ENCODE measurements around the gene PLEKHO2. TPM values are rescaled to one million over a fixed set of nuclear protein-coding genes. Genes with fewer than 3 reads are reported as not detected.

Gene PLEKHO2
- total and polyA plus RNA-seq, 2 of the 13 experiments (the other 11 are each of a cell fraction or from before 2014, with no cell fraction given) = 3.8 to 4.8 TPM

DNA sequence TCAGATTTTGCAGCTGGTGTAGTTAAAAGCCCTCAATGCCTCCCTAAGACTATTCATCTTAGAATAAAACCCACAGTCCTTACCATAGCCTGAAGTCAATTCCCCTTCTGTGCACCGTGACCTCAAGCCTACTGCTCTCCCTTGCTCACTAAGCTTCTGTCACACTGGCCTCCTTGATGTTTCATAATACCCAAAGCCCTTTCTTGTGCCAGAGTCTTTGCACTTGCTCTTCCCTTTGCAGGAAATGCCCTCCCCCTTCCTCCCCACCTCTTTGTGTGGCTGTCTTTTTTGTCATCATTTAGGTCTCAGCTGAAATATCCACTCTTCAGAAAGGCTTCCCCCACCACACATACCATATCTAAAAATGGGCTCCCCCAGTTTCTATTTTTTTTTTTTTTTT, 4.2 kb upstream of the PLEKHO2 start:
- H3K9me3 ChIP-seq (ENCODE audit: low read length) = no peaks in the 10 kb centered on the region
- intact Hi-C loops (cut with micrococcal nuclease; ENCODE audit: unreplicated experiment) = no loop called here
- ChIA-PET POLR2A (interaction anchor here (0.6 to 0.7 kb wide), 3 partner anchors 9 to 117 kb away, joined by 3 to 4 read pairs (median 3); no protein-coding TSS in a partner anchor), CTCF (ENCODE audit: low intra/inter-chr PET ratio, low total read pairs) (no interaction called here)
- WGBS (ENCODE audit: low lambda C conversion rate) = 92% methylated on average over 1 of the region's 1 CpG
- ATAC-seq (no peak), DNase-seq (ENCODE audit: low spot score) (no peak), FAIRE-seq (no peak)
- no peak overlapping the region for H3K27ac ChIP-seq (ENCODE audit: extremely low read length, insufficient read depth, low read length)
- in situ Hi-C loops (cut with HindIII; ENCODE audit: extremely low pct_ligation_motif_present, low pct_unique_long_range_greater_than_20kb) = no loop called here
- no TSS peak for BruUV-seq (replicated peaks)
- no peaks in the 10 kb centered on the region for H4K20me1 ChIP-seq (ENCODE audit: insufficient read depth, low read length)
- no peaks in the 10 kb centered on the region for H3K36me3 ChIP-seq (replicated peaks in 1 of 2; ENCODE audit: control insufficient read depth in 1 of 2, insufficient read depth in 2 of 2, low read length in 2 of 2)
- no peak for TF ChIP-seq TCF12 (IDR thresholded peaks at IDR 0.05)
- TF ChIP-seq TCF12 (CRISPR knock-in tag; IDR thresholded peaks at IDR 0.05) = no peak
- TF ChIP-seq KLF12 (CRISPR knock-in tag; IDR thresholded peaks at IDR 0.05; ENCODE audit: borderline replicate concordance) = no peak
- no peak for TF ChIP-seq SPEN (CRISPR knock-in tag; IDR thresholded peaks at IDR 0.05; ENCODE audit: low read depth)
- no peak for TF ChIP-seq ZNF326 (CRISPR knock-in tag; IDR thresholded peaks at IDR 0.05; ENCODE audit: borderline replicate concordance)
- TF ChIP-seq, protein P1, sequence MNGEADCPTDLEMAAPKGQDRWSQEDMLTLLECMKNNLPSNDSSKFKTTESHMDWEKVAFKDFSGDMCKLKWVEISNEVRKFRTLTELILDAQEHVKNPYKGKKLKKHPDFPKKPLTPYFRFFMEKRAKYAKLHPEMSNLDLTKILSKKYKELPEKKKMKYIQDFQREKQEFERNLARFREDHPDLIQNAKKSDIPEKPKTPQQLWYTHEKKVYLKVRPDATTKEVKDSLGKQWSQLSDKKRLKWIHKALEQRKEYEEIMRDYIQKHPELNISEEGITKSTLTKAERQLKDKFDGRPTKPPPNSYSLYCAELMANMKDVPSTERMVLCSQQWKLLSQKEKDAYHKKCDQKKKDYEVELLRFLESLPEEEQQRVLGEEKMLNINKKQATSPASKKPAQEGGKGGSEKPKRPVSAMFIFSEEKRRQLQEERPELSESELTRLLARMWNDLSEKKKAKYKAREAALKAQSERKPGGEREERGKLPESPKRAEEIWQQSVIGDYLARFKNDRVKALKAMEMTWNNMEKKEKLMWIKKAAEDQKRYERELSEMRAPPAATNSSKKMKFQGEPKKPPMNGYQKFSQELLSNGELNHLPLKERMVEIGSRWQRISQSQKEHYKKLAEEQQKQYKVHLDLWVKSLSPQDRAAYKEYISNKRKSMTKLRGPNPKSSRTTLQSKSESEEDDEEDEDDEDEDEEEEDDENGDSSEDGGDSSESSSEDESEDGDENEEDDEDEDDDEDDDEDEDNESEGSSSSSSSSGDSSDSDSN (CRISPR knock-in tag; IDR thresholded peaks at IDR 0.05) = no peak
- no peak for TF ChIP-seq ATF1 (CRISPR knock-in tag; IDR thresholded peaks at IDR 0.05)
- TF ChIP-seq, protein P2, sequence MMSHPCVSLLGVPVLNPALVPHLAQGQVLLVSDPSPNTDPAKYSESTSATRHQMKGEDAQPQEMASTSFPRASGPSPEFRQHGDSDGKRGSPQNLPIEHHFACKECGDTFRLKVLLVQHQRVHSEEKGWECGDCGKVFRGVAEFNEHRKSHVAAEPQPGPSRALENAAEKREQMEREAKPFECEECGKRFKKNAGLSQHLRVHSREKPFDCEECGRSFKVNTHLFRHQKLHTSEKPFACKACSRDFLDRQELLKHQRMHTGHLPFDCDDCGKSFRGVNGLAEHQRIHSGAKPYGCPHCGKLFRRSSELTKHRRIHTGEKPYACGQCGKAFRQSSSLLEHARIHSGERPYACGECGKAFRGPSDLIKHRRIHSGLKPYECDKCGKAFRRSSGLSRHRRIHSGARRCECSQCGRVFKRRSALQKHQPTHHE (CRISPR knock-in tag; IDR thresholded peaks at IDR 0.05; ENCODE audit: borderline replicate concordance) = no peak
- TF ChIP-seq ZNF674 (CRISPR knock-in tag; IDR thresholded peaks at IDR 0.05; ENCODE audit: low read depth) = no peak
- TF ChIP-seq, protein P3, sequence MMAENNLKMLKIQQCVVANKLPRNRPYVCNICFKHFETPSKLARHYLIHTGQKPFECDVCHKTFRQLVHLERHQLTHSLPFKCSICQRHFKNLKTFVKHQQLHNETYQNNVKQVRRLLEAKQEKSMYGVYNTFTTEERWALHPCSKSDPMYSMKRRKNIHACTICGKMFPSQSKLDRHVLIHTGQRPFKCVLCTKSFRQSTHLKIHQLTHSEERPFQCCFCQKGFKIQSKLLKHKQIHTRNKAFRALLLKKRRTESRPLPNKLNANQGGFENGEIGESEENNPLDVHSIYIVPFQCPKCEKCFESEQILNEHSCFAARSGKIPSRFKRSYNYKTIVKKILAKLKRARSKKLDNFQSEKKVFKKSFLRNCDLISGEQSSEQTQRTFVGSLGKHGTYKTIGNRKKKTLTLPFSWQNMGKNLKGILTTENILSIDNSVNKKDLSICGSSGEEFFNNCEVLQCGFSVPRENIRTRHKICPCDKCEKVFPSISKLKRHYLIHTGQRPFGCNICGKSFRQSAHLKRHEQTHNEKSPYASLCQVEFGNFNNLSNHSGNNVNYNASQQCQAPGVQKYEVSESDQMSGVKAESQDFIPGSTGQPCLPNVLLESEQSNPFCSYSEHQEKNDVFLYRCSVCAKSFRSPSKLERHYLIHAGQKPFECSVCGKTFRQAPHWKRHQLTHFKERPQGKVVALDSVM (CRISPR knock-in tag; IDR thresholded peaks at IDR 0.05) = no peak
- no peak overlapping the region for H3K4me2 ChIP-seq (ENCODE audit: low read depth, low read length)
- no peaks in the 10 kb centered on the region for H3K79me2 ChIP-seq (ENCODE audit: insufficient read depth, low read length)
- H2AFZ ChIP-seq (ENCODE audit: low read length) = no peak overlapping the region
- no peaks in the 10 kb centered on the region for H3K27me3 ChIP-seq (ENCODE audit: control insufficient read depth in 1 of 2, insufficient read depth in 2 of 2, low read length in 2 of 2)
- H3K9ac ChIP-seq (ENCODE audit: insufficient read depth, low read depth, low read length) = no peak overlapping the region
- H3K4me1 ChIP-seq (ENCODE audit: insufficient read depth, low read length) = peaks cover 23% of the 10 kb centered on the region
- no peak overlapping the region for H3K4me3 ChIP-seq (replicated peaks in 1 of 3; ENCODE audit: insufficient read depth in 1 of 3, low read depth in 2 of 3, low read length in 3 of 3)
